ENCODE results near the gene SPC24.
"Not testable (repeated sequence)": the region's sequence is repeated elsewhere in the genome, so short reads cannot be mapped to it uniquely, and the experiment has no call there.

The SPC24 gene

DNA sequence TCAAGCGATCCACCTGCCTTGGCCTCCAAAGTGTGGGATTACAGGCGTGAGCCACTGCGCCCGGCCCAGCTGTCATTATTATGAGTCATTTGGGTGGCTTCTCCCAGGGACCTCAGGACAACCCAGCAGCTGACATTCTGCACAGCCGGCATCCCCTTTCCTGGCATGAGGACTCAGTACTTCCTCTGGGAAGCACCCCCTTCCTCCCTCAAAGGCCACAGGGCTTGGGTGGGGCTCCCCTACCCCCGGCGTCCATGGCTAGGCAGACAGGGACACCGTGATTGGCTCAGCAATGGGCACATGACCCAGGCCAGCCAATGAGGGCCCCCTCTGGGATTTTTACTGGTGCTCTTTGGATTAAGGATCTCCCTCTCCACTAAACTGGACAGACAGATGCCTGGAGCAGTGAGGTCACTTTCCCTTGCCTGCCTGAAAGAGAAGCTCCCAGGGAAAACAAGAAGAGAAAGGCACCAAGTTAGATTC is 35.7 kb upstream of the SPC24 start:
- no peak for DNase-seq

- no peak for DNase-seq
Observed at GRCh38 chr19:11190501-11190900, 34.9 kb upstream of the SPC24 start.

- no peak for DNase-seq
Observed at GRCh38 chr19:11187441-11187840, 31.9 kb upstream of the SPC24 start.

GRCh38 chr19:11182994-11183393 is 27.4 kb upstream of the SPC24 start:
- no peak for DNase-seq

GRCh38 chr19:11181488-11181887 is 25.9 kb upstream of the SPC24 start:
- no peak for DNase-seq

DNA sequence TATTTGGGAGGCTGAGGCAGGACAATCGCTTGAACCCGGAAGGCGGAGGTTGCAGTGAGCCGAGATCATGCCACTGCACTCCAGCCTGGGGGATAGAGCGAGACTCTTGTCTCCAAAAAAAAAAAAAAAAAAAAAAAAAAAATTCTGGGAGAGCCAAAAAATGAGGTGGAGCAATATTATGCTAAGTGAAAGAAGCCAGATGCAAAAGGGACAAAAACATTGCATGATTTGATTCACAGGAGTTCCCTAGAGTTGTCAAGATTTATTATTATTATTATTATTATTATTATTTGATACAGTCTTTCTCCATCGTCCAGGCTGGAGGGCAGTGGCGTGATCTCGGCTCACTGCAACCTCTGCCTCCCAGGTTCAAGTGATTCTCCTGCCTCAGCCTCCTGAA is 25.4 kb upstream of the SPC24 start:
- not testable (repeated sequence) for DNase-seq

DNA sequence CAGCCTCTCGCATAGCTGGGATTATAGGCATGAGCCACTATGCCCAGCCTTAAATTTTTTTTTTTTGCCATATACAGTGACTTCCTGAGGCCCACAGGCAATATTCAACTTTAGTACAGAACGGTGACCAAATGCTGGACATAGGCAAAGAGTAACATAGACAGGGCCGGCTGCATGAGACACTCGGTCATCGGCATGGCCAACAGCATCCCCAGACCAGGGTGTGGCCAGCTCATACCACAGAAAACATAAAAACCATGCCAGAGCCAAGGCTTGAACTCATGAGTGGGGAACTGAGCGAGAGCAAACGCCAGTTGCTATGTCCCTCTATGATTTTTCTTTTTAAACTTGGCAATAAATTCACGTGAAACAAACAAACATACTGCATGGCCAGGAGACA is 24.8 kb upstream of the SPC24 start:
- DNase-seq = no peak

- DNase-seq = no peak
Observed at GRCh38 chr19:11179716-11180297, 24.2 kb upstream of the SPC24 start.

DNA sequence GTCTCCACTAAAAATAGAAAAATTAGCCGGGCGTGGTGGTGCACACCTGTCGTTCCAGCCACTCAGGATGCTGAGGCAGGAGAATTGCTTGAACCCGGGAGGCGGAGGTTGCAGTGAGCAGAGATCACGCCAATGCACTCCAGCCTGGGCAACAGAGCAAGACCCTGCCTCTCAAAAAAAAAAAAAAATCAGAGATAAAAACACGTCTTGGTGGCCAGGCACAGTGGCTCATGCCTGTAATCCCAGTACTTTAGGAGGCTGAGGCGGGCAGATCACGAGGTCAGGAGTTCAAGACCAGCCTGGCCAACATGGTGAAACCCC is 23.5 kb upstream of the SPC24 start:
- not testable (repeated sequence) for DNase-seq

- no peak for DNase-seq
Observed at GRCh38 chr19:11177592-11177991, 22.0 kb upstream of the SPC24 start.

GRCh38 chr19:11176466-11177193 is 21.0 kb upstream of the SPC24 start:
- DNase-seq = no peak

DNA sequence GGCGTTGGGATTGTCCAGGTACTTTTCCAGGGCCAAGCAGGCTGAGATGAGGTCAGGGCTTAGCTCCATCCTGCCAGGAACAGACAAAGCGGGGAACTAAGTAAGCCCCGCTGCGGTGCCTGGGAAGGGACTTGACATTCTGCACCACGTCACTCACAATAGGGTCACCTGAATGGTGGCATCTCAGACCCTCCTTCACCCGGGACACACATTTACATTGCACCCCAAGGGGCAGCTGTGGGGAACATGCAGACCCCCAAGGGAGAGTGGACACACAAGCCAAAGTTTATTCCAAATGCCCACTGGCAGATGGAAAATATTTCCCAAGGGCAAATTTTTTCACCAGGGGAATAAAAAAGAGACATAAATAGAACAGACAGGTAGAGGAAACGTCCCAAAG is 20.3 kb upstream of the SPC24 start:
- no peak for DNase-seq

DNA sequence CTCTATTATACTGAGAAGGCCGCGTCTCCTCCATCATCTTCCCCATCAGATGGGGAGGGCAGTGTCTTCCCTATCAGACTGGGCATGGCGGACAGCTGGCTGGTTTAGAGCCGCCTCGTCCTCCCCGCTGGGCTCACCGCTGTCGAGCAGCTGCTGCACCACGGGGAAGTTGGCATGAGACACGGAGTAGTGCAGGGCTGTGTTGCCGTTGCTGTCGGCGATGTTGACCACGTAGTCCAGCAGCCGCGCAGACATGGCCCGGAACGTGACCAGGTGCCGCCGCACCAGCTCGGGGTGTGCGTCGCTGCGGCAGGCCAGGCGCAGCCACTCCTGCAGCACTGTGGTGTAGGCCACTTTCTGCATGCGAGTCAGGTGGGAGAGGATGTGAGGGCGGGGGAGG is 18.8 kb upstream of the SPC24 start:
- DNase-seq = no peak

- no peak for DNase-seq
Observed at GRCh38 chr19:11173516-11174155, 18.1 kb upstream of the SPC24 start.

DNA sequence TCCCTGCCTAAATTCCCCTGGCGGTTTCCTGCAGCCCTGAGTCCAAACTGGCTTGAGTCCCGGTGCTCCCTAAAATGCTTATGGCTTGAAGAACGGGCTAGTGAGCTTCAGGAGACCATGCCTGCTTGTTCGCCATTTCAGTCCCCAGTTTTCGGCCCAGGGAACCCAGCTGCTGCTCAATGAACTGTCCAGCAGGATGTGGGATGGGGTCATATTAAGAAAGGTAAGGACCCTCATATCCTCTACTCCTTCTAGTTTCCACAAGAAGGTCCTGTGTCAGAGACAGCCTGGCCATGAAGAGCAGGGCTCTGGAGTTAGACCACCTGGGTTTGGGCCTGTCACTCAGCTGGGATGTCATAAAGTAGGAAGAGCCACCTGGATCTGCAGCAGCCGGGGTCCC is 17.0 kb upstream of the SPC24 start:
- no peak for DNase-seq

DNA sequence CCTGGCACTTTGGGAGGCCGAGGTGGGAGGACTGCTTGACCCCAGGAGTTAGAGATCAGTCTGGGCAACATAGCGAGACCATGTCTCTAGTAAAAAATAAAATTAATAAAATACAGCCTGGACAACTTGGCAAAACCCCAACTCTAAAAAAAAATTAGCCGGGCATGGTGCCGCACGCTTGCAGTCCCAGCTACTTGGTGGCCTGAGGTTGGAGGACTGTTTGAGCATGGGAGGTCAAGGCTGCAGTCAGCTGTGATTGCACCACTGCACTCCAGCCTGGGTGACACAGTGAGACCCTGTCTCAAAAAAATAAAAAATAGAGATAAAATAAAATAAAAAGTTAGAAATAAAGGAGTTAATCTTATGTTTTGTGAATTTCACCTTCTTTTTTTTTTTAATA is 15.6 kb upstream of the SPC24 start:
- DNase-seq = no peak

DNA sequence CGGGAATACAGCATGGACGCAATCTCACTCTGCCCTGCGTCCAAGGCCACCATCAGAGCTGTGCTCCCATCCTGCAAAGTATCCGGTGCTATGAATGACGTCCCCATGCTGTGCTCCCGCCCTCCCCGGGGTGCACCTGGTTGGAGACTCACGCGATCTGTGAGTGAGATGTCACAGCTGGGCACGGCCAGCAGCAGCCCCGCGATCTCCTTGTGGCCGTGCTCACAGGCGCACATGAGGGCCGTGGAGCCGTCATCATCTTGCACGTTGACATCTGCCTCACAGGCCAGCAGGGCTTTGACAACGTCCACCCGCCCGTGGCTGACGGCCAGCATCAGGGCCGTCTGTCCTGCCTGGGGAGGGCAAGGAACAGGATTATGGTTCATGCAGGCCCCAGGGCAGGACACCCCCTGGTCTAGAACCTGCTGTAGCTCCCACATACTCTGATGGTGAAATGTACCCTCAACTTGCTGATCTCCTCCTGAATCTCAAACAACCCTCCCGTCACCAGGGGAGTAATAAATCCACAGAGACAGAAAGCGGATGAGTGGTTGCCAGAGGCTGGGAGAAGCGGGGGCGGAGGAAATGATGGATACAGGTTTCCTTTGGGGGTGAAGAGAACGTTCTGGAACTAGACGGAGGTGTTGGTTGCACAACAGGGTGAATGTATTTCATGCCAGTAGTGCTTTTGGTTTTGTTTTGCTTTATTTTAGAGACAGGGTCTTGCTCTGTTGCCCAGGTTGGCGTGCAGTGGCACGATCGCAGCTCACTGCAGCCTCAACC is 14.5 kb upstream of the SPC24 start:
- no peak for DNase-seq

- no peak for DNase-seq
Observed at GRCh38 chr19:11168568-11168967, 13.0 kb upstream of the SPC24 start.

DNA sequence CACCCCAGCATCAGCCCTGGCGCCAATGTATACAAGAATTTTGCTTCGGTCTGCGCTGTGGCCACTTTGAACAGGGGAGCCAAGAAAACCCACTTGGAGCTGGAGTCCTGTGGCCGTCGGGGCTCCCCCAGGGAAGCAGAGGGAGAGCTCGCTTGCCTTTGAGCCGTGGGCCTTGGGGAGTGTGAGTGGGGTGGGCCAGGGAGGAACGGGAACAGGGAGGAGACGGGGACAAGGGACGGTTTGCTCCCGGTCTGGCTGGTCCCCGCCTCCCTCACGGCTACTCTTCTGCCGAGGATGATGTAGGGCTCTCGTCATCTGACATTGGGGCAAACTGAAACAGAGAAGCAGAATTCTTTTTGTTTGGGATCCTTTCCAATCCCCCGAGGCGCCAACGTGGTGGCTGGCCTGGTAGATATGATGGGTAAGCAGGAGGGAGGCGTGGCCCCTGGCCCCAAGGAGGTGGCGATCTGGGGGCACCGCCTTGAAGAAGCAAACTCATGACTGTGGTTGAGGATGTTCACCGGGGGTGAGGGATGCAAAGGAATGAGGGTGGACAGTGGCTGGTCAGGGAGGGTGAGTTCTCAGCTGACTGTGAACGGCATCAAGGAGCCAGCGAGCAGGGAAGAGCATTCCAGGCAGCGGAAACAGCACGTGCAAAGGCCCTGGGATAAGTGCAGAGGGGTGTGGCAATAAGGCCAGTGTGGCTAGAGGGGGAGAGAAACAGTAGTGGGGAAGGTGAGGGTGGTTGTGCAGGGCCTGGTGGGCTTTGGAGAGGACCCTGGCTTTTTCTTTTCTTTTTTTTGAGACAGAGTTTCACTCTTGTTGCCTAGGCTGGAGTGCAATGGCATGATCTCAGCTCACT is 10.9 kb upstream of the SPC24 start:
- no peak for DNase-seq

GRCh38 chr19:11165486-11166030 is 10.0 kb upstream of the SPC24 start:
- DNase-seq = no peak

GRCh38 chr19:11164879-11165406 is 9.4 kb upstream of the SPC24 start:
- no peak for DNase-seq

- DNase-seq = no peak
Observed at GRCh38 chr19:11164296-11164695, 8.7 kb upstream of the SPC24 start.

All from activated naive CD4-positive, alpha-beta T cell treated with anti-CD3 and anti-CD28 coated beads, Interleukin-2, amount 50 U/mL, for 16 hours (primary cell).